Hindlimb muscle (tissue), 1 donor: ENCODE measurements around the gene ASCC3. TPM values are rescaled to one million over a fixed set of nuclear protein-coding genes. Genes with fewer than 3 reads are reported as not detected.

ENCODE experiments used
- DNase-seq: peaks from one replicate; pipeline ENCODE4 v3.0.0-alpha.2; 2013
- polyA plus RNA-seq: library from polyadenylated mRNA; unstranded; fragments of 120-200 nt; gene quantifications from one replicate; pipeline ENCODE4 v1.2.1, GENCODE V29; 2013; ENCODE audit not compliant: insufficient read length

The ASCC3 gene
- polyA plus RNA-seq, 1 donor: 14.0 TPM

DNA sequence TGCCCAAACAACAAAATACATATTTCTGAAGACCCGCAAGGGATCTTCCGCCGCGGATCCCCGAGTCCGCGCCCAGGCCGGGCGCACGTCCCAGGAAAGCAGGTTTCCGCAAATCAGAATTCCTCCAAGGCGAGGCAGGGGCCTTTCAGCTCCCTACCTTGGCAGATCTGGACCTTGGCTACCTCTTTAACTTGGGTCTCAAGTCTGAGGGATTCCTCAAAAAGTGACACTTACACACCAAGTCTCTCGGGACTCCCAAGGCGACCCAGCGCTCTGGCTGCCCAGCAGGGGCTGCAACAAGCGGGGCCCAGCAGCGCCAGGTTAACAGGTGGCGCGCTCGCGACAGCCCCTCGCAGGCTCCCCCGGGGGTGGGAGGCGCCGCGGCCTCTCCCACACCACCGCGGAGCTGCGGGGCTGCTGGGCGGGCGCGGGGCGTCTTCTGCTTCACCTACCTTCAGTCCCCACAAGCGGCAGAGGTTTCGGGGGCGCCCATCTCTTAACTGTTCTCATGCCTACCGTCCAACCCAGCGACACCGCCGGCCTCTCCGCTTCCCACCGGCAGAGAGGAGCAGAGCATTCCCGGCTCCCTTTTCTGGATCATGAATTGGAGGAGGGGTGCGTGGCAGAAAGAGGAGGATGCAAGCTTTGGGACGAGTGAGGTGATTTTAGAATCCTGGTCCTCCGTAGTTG is 416.8 kb downstream of the ASCC3 start:
- no peak for DNase-seq

DNA sequence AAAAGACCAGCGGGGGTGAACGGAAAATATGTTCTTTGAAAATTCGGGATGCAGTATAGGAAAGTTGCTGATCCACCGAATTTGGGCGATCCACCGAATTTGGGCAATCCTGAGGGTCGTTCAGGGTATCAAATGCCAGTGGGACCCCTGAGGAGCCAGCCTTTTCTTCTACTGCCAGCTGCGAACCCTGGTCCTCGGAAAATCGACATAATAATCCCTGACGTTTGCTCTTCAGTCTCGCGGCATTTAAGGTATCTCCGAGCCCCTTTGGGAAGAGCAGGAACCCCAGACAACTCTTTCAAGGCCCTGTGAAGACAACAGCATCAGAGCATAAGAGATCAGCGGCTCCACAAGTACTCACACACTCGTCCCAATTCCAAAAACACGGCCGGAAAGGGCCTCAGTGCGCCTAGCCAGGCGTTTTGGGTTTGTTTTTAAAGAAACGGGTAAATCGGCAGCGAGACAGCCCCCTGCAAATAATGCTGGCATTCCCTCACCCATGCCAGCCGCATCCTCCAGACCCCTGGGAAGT is 417.4 kb downstream of the ASCC3 start:
- DNase-seq: no peak

DNA sequence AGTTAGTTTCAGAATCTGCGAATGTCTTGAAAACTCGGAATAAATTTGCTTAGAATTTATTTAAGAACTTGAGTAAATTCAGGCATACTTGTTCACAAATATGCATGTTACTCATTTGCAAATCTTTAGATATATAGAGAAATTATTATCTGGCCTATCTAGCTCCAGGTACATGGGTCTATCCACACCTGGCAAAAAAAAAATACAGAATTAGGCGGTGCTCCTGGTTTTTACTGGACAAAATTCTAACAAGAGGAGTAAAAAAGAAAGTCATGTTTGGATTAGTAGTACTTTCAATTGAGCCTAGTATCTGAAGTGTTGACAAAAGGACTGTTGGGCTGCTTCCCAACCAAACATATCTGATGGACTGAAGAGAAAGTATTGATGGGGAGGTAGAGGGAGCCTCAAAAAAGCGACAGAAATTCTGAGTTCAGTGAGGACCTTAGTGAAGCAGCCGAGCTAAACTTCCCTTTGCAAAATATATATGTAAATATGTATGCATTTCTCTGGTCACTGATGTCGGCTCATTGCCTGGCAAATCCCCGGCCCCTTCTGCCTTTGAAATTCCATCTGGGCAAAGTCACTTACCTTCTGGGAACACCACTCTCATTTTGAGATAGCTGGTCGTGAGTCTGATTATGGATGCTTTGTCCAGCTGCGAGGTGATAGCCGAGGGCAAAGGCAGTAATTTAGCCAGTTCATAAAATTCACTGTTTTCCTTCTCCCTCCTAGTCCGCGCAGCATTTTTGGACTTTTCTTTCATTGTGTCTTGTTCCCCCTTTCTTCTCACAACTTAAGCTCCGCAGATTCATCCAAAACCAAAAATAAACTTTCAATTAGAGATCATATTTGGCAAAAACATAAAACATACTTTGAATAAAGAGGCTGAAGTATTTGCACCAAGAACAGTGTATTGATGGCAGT is 418.2 kb downstream of the ASCC3 start:
- no peak for DNase-seq

DNA sequence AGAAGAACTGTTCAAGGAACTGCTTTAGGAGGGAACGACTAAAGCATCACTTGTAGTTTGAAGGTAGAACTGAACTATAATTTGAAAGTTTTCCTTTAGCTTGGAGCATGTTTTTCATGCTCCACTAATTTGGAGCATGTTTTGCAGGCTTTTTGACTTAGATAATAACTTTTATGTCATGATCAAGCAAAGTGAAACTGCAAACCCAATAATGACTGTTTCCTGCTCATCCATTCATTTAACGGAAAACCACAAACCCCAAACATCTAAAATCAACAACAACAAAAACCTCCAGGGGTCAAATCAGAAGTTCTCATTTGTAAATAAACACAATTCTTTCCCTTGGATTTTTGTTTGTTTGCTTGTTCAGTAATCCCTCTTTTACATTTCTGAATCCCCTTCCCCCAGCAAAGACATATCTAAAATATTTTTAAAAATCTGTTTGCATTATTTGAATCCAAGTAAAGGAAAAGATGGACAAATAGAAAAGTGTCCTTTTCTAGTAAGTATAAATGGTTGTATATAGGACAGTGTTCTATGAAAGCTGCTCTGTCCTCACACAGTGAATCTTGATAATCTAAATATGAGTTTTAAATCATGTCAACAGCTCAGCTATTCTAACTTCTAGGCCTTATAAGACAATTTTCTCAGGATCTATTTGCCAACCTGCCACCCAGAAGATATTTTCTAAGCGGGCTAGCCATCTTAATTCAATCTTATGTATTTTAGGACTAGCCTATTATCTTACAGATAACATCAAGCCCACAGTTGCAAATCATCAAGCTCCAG is 419.0 kb downstream of the ASCC3 start:
- DNase-seq: no peak

DNA sequence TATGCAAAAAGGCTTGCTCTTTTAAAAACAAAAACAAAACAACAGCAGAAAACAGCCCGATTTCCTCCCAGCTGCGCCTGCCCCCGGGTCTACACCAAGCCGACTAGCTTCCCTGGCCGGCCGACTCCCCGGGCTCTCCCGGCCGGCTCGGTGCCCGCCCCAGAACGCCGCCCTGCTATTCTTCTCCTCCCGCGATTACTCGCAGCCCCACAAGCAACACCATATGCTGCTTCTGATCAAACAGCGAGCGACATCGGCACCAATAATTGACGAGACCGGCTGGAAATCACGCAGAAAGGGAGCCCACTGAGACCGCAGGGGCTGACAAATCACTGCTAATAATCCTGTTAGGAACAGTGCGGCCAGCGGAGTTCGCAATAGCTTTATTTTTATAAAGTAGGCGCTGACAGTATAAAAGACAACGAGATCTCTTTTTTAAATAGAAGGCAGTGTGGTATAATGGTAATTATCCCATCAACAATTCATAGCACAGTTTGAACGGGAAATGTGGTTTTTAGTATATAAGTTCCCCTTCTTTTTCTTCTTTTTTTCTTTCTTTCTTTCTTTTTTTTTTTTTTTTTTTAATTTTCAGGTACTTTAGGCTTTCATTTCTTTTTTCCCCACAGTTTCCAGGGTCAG is 419.7 kb downstream of the ASCC3 start:
- no peak for DNase-seq

DNA sequence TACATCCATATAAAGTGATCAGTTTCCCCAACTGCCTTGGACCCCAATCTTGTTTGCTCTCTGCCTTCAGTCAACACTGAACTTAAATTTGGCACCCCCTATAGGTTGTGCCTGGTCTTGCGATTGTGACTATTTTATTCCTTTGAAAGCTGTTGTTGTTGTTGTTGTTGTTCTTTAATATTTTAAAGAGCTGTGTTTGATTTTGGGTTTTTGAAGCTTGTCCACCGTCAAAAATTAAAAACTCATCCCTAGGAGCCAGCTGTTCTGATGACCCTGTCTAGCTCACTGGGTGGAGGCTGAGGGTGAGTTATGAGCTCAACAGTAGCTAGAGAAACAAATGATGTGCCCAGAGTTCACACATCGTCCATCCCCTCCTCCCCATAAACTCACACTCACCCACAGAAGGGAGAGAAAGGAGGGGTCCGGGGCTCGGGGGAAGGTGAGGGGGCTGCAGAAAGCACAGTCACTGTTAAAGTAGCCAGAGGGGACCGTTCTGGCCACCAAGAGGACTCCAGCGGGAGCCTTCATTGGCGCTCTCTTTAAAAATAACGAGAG is 420.4 kb downstream of the ASCC3 start:
- DNase-seq: no peak

DNA sequence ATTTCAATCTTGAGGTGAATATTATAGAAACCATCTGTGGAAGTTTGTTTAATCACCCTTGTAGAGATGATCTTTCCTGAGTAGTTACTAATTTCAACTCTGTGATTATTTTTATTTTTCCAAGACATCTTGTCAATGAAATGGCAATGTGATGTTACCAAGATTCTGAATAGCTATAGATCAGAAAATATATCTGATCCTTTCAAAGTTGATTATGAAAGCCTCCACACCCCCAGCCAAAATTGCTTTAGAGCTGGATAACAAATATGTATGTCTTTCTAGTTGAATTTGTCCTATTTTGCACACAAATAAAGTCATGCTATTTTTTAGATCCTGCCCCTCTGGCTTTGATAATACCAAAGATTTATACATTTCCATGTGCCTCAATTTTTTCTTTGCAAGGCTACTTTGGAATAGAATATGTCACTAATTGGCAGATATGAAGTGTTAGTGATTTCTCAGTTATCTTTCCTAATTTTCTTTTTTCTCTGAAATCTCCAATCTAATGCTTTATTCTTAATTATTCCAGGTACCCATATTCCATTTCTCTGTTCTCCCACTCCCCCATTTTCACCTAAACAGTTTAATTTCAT is 421.4 kb downstream of the ASCC3 start:
- no peak for DNase-seq

DNA sequence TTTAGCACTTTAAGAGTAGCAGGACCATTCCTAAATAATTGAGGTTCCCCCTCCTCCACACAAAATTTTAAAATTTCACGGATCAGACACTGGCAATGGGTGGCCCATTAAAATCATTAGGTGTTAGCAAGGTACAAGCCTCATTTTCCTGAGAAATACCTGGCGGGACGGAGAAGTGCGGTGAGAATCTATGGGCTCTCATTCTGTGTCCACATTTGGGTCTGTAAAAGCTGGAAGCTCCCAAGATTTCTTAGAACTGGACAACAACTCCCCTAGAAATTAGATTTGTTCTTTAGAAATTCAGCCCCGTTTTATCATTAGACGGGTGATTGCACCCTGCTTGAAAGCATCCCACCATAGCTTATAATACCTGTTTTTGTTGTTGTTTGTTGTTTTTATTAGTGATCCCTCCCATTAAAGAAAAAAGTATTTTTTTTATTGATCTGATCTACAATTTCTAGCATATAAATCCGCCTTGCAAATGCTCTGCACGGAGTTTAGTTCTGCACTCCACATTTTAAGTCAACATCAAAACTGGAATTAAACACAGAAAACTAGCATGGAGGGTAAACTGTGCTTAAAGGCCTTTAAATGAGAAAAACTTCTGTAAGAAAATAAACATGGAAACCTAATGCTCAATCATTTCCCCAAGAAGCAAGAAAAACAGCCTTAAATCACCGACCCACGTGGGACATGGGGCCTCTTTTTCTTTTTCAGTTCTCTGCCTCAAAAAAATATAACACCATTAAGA is 422.1 kb downstream of the ASCC3 start:
- no peak for DNase-seq
